GM03348 (cell line): ENCODE data around the gene CXCL16.
"Not testable (repeated sequence)": the region's sequence is repeated elsewhere in the genome, so short reads cannot be mapped to it uniquely, and the experiment has no call there.

Experiments
- DNase-seq: peaks from one replicate; pipeline ENCODE4 v3.0.0; 2012; ENCODE audit warnings: low spot score

CXCL16 gene

GRCh38 chr17:4699401-4700056, 40.2 kb downstream of the CXCL16 start:
- DNase-seq: not testable (repeated sequence)

- DNase-seq: no peak
These were observed 43.3 kb downstream of the CXCL16 start for GRCh38 chr17:4696437-4696805.

- no peak for DNase-seq
These were observed 46.3 kb downstream of the CXCL16 start for GRCh38 chr17:4693416-4693815.

GRCh38 chr17:4691686-4692085, 48.0 kb downstream of the CXCL16 start:
- no peak for DNase-seq

GRCh38 chr17:4690745-4691144, 49.0 kb downstream of the CXCL16 start:
- no peak for DNase-seq

- DNase-seq: not testable (repeated sequence)
These were observed 49.9 kb downstream of the CXCL16 start for GRCh38 chr17:4689872-4690271.

GRCh38 chr17:4683739-4684138, 56.0 kb downstream of the CXCL16 start:
- DNase-seq: not testable (repeated sequence)
